Tibial artery (tissue), 4 donors: ENCODE measurements around the gene PCA3.
"Not testable (repeated sequence)": the region's sequence is repeated elsewhere in the genome, so short reads cannot be mapped to it uniquely, and the experiment has no call there.

Experiments
- DNase-seq, 2 donors: peaks; one replicate each; pipeline ENCODE4 v3.0.0-alpha.2; 2019
- H3K27ac ChIP-seq, 2 donors: fragments of 200-600 bp; sonication (generic) in 1 of 2; 1 replicate in 1 of 2; 2 replicates in 1 of 2; pipeline ENCODE4 v1.5.1; 2018 to 2019; ENCODE audit warnings: mild to moderate bottlenecking in 1 of 2
- H3K27me3 ChIP-seq, 2 donors: fragments of 200-600 bp; sonication (generic) in 1 of 2; one replicate each; pipeline versions ENCODE4 v1.5.1 to v1.6.0; 2016 to 2019
- H3K36me3 ChIP-seq, 3 donors: fragments of 200-600 bp; sonication (generic) in 2 of 3; one replicate each; pipeline ENCODE4 v1.5.1; 2016 to 2019; ENCODE audit warnings: mild to moderate bottlenecking in 2 of 3
- H3K4me1 ChIP-seq, 4 donors: fragments of 200-600 bp; sonication (generic) in 2 of 4; 1 replicate in 3 of 4; 2 replicates in 1 of 4; pipeline ENCODE4 v1.5.1; 2016 to 2019
- H3K4me3 ChIP-seq, 2 donors: fragments of 200-600 bp; sonication (generic) in 1 of 2; 1 replicate in 1 of 2; 2 replicates in 1 of 2; pipeline ENCODE4 v1.5.1; 2018 to 2019; ENCODE audit warnings: mild to moderate bottlenecking in 2 of 2
- H3K9me3 ChIP-seq, 3 donors: fragments of 200-600 bp; sonication (generic) in 1 of 3; one replicate each; pipeline ENCODE4 v1.5.1; 2016 to 2019
- CTCF ChIP-seq, 2 experiments: fragments of 200-600 bp in 1 of 2; fragments of 450-650 bp in 1 of 2; IDR thresholded peaks; one replicate each; pipeline ENCODE4 v1.5.1; 2017 to 2019; ENCODE audit warnings: antibody characterized with exemption in 2 of 2, mild to moderate bottlenecking in 1 of 2, moderate library complexity in 1 of 2
- intact Hi-C: fragments of 100-400 bp; cut with DNase I; formaldehyde crosslinking; loops from one replicate; pipeline ENCODE4 v1.15.0; 2023; ENCODE audit warnings: low total_unique reads

Gene PCA3

GRCh38 chr9:76738402-76738801 lies 25.8 kb upstream of the PCA3 start:
- DNase-seq: no peak
- Histone ChIP-seq H3K4me1 (no peaks in the 10 kb centered on the region), H3K4me3 (no peak overlapping the region), H3K27ac (no peak overlapping the region), H3K27me3 (no peaks in the 10 kb centered on the region), H3K36me3 (peaks cover 0 to 6% (median 0%) of the 10 kb centered on the region in 3 donors), H3K9me3 (no peaks in the 10 kb centered on the region)
- TF ChIP-seq CTCF (IDR thresholded peaks at IDR 0.05): no peak
- intact Hi-C loops: no loop called here

GRCh38 chr9:76741524-76741923 lies 22.7 kb upstream of the PCA3 start:
- intact Hi-C loops: no loop called here
- no peak for TF ChIP-seq CTCF (IDR thresholded peaks at IDR 0.05)
- Histone ChIP-seq H3K4me3 (no peak overlapping the region), H3K9me3 (no peaks in the 10 kb centered on the region), H3K36me3 (peaks cover 0 to 6% (median 0%) of the 10 kb centered on the region in 3 donors), H3K4me1 (no peaks in the 10 kb centered on the region), H3K27ac (no peak overlapping the region), H3K27me3 (no peaks in the 10 kb centered on the region)
- DNase-seq: no peak

- H3K27me3 ChIP-seq, intact Hi-C loops, H3K36me3 ChIP-seq, H3K27ac ChIP-seq, H3K4me3 ChIP-seq, DNase-seq, H3K4me1 ChIP-seq, H3K9me3 ChIP-seq: not testable (repeated sequence)
Observed at GRCh38 chr9:76742890-76743289, 21.3 kb upstream of the PCA3 start.

- TF ChIP-seq CTCF (IDR thresholded peaks at IDR 0.05): no peak
- peaks cover 0 to 9% (median 0%) of the 10 kb centered on the region in 3 donors for H3K36me3 ChIP-seq
- no peak overlapping the region for H3K27ac ChIP-seq
- no peak overlapping the region for H3K4me3 ChIP-seq
- intact Hi-C loops: no loop called here
- DNase-seq: no peak
- no peaks in the 10 kb centered on the region for H3K4me1 ChIP-seq
- no peaks in the 10 kb centered on the region for H3K9me3 ChIP-seq
- no peaks in the 10 kb centered on the region for H3K27me3 ChIP-seq
Observed at GRCh38 chr9:76743931-76744330, 20.3 kb upstream of the PCA3 start.

- Histone ChIP-seq H3K4me1 (no peaks in the 10 kb centered on the region), H3K27me3 (no peaks in the 10 kb centered on the region), H3K36me3 (peaks cover 0 to 9% (median 0%) of the 10 kb centered on the region in 3 donors), H3K4me3 (no peak overlapping the region), H3K9me3 (no peaks in the 10 kb centered on the region), H3K27ac (no peak overlapping the region)
- intact Hi-C loops: no loop called here
- DNase-seq: no peak
- TF ChIP-seq CTCF (IDR thresholded peaks at IDR 0.05): no peak
Observed at GRCh38 chr9:76744336-76744735, 19.9 kb upstream of the PCA3 start.

- peaks cover 0 to 9% (median 8%) of the 10 kb centered on the region in 3 donors for H3K36me3 ChIP-seq
- DNase-seq: no peak
- no peaks in the 10 kb centered on the region for H3K27me3 ChIP-seq
- H3K9me3 ChIP-seq: no peaks in the 10 kb centered on the region
- H3K4me3 ChIP-seq: no peak overlapping the region
- H3K27ac ChIP-seq: no peak overlapping the region
- intact Hi-C loops: no loop called here
- TF ChIP-seq CTCF (IDR thresholded peaks at IDR 0.05): no peak
- H3K4me1 ChIP-seq: peaks cover 0 to 7% (median 0%) of the 10 kb centered on the region in 4 donors
Observed at GRCh38 chr9:76751001-76751400, 13.2 kb upstream of the PCA3 start.
